Measurements from ENCODE around the gene ZNF267.
"Not testable (repeated sequence)": the region's sequence is repeated elsewhere in the genome, so short reads cannot be mapped to it uniquely, and the experiment has no call there.

The ZNF267 gene

GRCh38 chr16:31880322-31880979 lies 6.8 kb downstream of the ZNF267 start:
- H3K4me1 ChIP-seq (ENCODE audit: insufficient read depth, low read length), result no peaks in the 10 kb centered on the region
- no peak overlapping the region for H3K9ac ChIP-seq (ENCODE audit: low read depth, low read length)
- H3K36me3 ChIP-seq (ENCODE audit: insufficient read depth, low read depth, low read length), result peaks cover 43% of the 10 kb centered on the region
- no peak overlapping the region for H3K4me3 ChIP-seq (ENCODE audit: low read length)
- no peaks in the 10 kb centered on the region for H3K9me3 ChIP-seq (ENCODE audit: insufficient read depth, low read depth, low read length)
- H3K27ac ChIP-seq (ENCODE audit: low read length), result no peak overlapping the region
- no peaks in the 10 kb centered on the region for H3K27me3 ChIP-seq (ENCODE audit: insufficient read depth, low read length)

GRCh38 chr16:31886227-31886626 lies 12.6 kb downstream of the ZNF267 start:
- no peak overlapping the region for H3K27ac ChIP-seq (ENCODE audit: low read length)
- no peaks in the 10 kb centered on the region for H3K27me3 ChIP-seq (ENCODE audit: insufficient read depth, low read length)
- H3K9ac ChIP-seq (ENCODE audit: low read depth, low read length), result no peak overlapping the region
- no peak overlapping the region for H3K4me3 ChIP-seq (ENCODE audit: low read length)
- H3K4me1 ChIP-seq (ENCODE audit: insufficient read depth, low read length), result no peaks in the 10 kb centered on the region
- H3K36me3 ChIP-seq (ENCODE audit: insufficient read depth, low read depth, low read length), result peaks cover 66% of the 10 kb centered on the region
- H3K9me3 ChIP-seq (ENCODE audit: insufficient read depth, low read depth, low read length), result peaks cover 9% of the 10 kb centered on the region; the same call in 1 of the 2 replicates

- no peak overlapping the region for H3K9ac ChIP-seq (ENCODE audit: low read depth, low read length)
- H3K27ac ChIP-seq (ENCODE audit: low read length), result no peak overlapping the region
- no peaks in the 10 kb centered on the region for H3K27me3 ChIP-seq (ENCODE audit: insufficient read depth, low read length)
- H3K36me3 ChIP-seq (ENCODE audit: insufficient read depth, low read depth, low read length), result peaks cover 80% of the 10 kb centered on the region
- H3K9me3 ChIP-seq (ENCODE audit: insufficient read depth, low read depth, low read length), result peaks cover 12% of the 10 kb centered on the region; the same call in 1 of the 2 replicates
- H3K4me3 ChIP-seq (ENCODE audit: low read length), result no peak overlapping the region
- H3K4me1 ChIP-seq (ENCODE audit: insufficient read depth, low read length), result no peaks in the 10 kb centered on the region
These were observed 15.1 kb downstream of the ZNF267 start for GRCh38 chr16:31888735-31889134.

GRCh38 chr16:31892111-31892510 lies 18.5 kb downstream of the ZNF267 start:
- Histone ChIP-seq H3K9me3 (ENCODE audit: insufficient read depth, low read depth, low read length) (peaks cover 24% of the 10 kb centered on the region), H3K36me3 (ENCODE audit: insufficient read depth, low read depth, low read length) (peaks cover 78% of the 10 kb centered on the region)
- H3K4me3 ChIP-seq (ENCODE audit: low read length); H3K9ac ChIP-seq (ENCODE audit: low read depth, low read length); H3K27ac ChIP-seq (ENCODE audit: low read length); H3K4me1 ChIP-seq (ENCODE audit: insufficient read depth, low read length); H3K27me3 ChIP-seq (ENCODE audit: insufficient read depth, low read length): not testable (repeated sequence)

- no peaks in the 10 kb centered on the region for H3K27me3 ChIP-seq (ENCODE audit: insufficient read depth, low read length)
- no peak overlapping the region for H3K4me3 ChIP-seq (ENCODE audit: low read length)
- H3K4me1 ChIP-seq (ENCODE audit: insufficient read depth, low read length), result no peaks in the 10 kb centered on the region
- peaks cover 35% of the 10 kb centered on the region for H3K9me3 ChIP-seq (ENCODE audit: insufficient read depth, low read depth, low read length)
- no peak overlapping the region for H3K9ac ChIP-seq (ENCODE audit: low read depth, low read length)
- H3K27ac ChIP-seq (ENCODE audit: low read length), result no peak overlapping the region
- H3K36me3 ChIP-seq (ENCODE audit: insufficient read depth, low read depth, low read length), result peaks cover 84% of the 10 kb centered on the region
These were observed 20.2 kb downstream of the ZNF267 start for GRCh38 chr16:31893824-31894223.

- Histone ChIP-seq H3K27ac (ENCODE audit: low read length) (no peak overlapping the region), H3K9ac (ENCODE audit: low read depth, low read length) (no peak overlapping the region), H3K4me1 (ENCODE audit: insufficient read depth, low read length) (no peaks in the 10 kb centered on the region), H3K27me3 (ENCODE audit: insufficient read depth, low read length) (no peaks in the 10 kb centered on the region), H3K4me3 (ENCODE audit: low read length) (no peak overlapping the region), H3K36me3 (ENCODE audit: insufficient read depth, low read depth, low read length) (peaks cover 56% of the 10 kb centered on the region), H3K9me3 (ENCODE audit: insufficient read depth, low read depth, low read length) (peaks cover 25% of the 10 kb centered on the region)
These were observed 23.7 kb downstream of the ZNF267 start for GRCh38 chr16:31897283-31897682.

GRCh38 chr16:31899505-31899904 lies 25.9 kb downstream of the ZNF267 start:
- H3K4me3 ChIP-seq (ENCODE audit: low read length), result no peak overlapping the region
- H3K9me3 ChIP-seq (ENCODE audit: insufficient read depth, low read depth, low read length), result peaks cover 25% of the 10 kb centered on the region
- peaks cover 38% of the 10 kb centered on the region for H3K36me3 ChIP-seq (ENCODE audit: insufficient read depth, low read depth, low read length)
- no peak overlapping the region for H3K9ac ChIP-seq (ENCODE audit: low read depth, low read length)
- no peaks in the 10 kb centered on the region for H3K4me1 ChIP-seq (ENCODE audit: insufficient read depth, low read length)
- no peak overlapping the region for H3K27ac ChIP-seq (ENCODE audit: low read length)
- H3K27me3 ChIP-seq (ENCODE audit: insufficient read depth, low read length), result no peaks in the 10 kb centered on the region

- peaks cover 37% of the 10 kb centered on the region for H3K9me3 ChIP-seq (ENCODE audit: insufficient read depth, low read depth, low read length)
- H3K36me3 ChIP-seq (ENCODE audit: insufficient read depth, low read depth, low read length); H3K4me1 ChIP-seq (ENCODE audit: insufficient read depth, low read length): not testable (repeated sequence)
These were observed 31.0 kb downstream of the ZNF267 start for GRCh38 chr16:31904571-31904970.

GRCh38 chr16:31913668-31914067 lies 40.1 kb downstream of the ZNF267 start:
- no peaks in the 10 kb centered on the region for H3K27me3 ChIP-seq (ENCODE audit: insufficient read depth, low read length)

More at GRCh38 chr16:31904571-31904970, 31.0 kb downstream of the ZNF267 start:
- not testable (repeated sequence) for H3K27ac ChIP-seq (ENCODE audit: low read length); H3K4me3 ChIP-seq (ENCODE audit: low read length); H3K9ac ChIP-seq (ENCODE audit: low read depth, low read length); H3K27me3 ChIP-seq (ENCODE audit: insufficient read depth, low read length)

GRCh38 chr16:31916056-31916488 lies 42.5 kb downstream of the ZNF267 start:
- Histone ChIP-seq H3K36me3 (ENCODE audit: insufficient read depth, low read depth, low read length) (peaks cover 39% of the 10 kb centered on the region), H3K27me3 (ENCODE audit: insufficient read depth, low read length) (no peaks in the 10 kb centered on the region), H3K4me1 (ENCODE audit: insufficient read depth, low read length) (no peaks in the 10 kb centered on the region), H3K4me3 (ENCODE audit: low read length) (no peak overlapping the region), H3K27ac (ENCODE audit: low read length) (no peak overlapping the region), H3K9me3 (ENCODE audit: insufficient read depth, low read depth, low read length) (peaks cover 98% of the 10 kb centered on the region), H3K9ac (ENCODE audit: low read depth, low read length) (no peak overlapping the region)

More at GRCh38 chr16:31913668-31914067, 40.1 kb downstream of the ZNF267 start:
- Histone ChIP-seq H3K9ac (ENCODE audit: low read depth, low read length) (no peak overlapping the region), H3K36me3 (ENCODE audit: insufficient read depth, low read depth, low read length) (peaks cover 39% of the 10 kb centered on the region), H3K9me3 (ENCODE audit: insufficient read depth, low read depth, low read length) (peaks cover 100% of the 10 kb centered on the region), H3K27ac (ENCODE audit: low read length) (no peak overlapping the region), H3K4me3 (ENCODE audit: low read length) (peak overlapping the region; percentile 13; the same call in 1 of the 2 replicates), H3K4me1 (ENCODE audit: insufficient read depth, low read length) (no peaks in the 10 kb centered on the region)

GRCh38 chr16:31920373-31920772 lies 46.8 kb downstream of the ZNF267 start:
- Histone ChIP-seq H3K36me3 (ENCODE audit: insufficient read depth, low read depth, low read length) (peaks cover 14% of the 10 kb centered on the region), H3K9ac (ENCODE audit: low read depth, low read length) (no peak overlapping the region), H3K4me1 (ENCODE audit: insufficient read depth, low read length) (no peaks in the 10 kb centered on the region), H3K27me3 (ENCODE audit: insufficient read depth, low read length) (no peaks in the 10 kb centered on the region), H3K4me3 (ENCODE audit: low read length) (no peak overlapping the region), H3K27ac (ENCODE audit: low read length) (no peak overlapping the region), H3K9me3 (ENCODE audit: insufficient read depth, low read depth, low read length) (peaks cover 81% of the 10 kb centered on the region)

- peaks cover 17% of the 10 kb centered on the region for H3K9me3 ChIP-seq (ENCODE audit: insufficient read depth, low read depth, low read length)
- H3K36me3 ChIP-seq (ENCODE audit: insufficient read depth, low read depth, low read length); H3K9ac ChIP-seq (ENCODE audit: low read depth, low read length); H3K27me3 ChIP-seq (ENCODE audit: insufficient read depth, low read length); H3K27ac ChIP-seq (ENCODE audit: low read length); H3K4me3 ChIP-seq (ENCODE audit: low read length); H3K4me1 ChIP-seq (ENCODE audit: insufficient read depth, low read length): not testable (repeated sequence)
These were observed 78.2 kb downstream of the ZNF267 start for GRCh38 chr16:31951806-31952205.
